Measurements from ENCODE around the gene OR4C5. TPM values are rescaled to one million over a fixed set of nuclear protein-coding genes. Genes with fewer than 3 reads are reported as not detected.
"Not testable (repeated sequence)": the region's sequence is repeated elsewhere in the genome, so short reads cannot be mapped to it uniquely, and the experiment has no call there.

Gene OR4C5
- not detected in 2 replicates for total RNA-seq (2014; rRNA removed; shearing (Covaris generic))

GRCh38 chr11:48366365-48366764 lies at the start of gene OR4C5:
Gene OR4C5, minus strand, starts transcription at chr11:48366465. Its CDS starts 0 bp downstream, at chr11:48366465.
- no peak for DNase-seq (ENCODE audit: low read depth)

GRCh38 chr11:48384670-48385069 lies 18.4 kb upstream of the OR4C5 start:
- DNase-seq (ENCODE audit: low read depth) = no peak

DNA sequence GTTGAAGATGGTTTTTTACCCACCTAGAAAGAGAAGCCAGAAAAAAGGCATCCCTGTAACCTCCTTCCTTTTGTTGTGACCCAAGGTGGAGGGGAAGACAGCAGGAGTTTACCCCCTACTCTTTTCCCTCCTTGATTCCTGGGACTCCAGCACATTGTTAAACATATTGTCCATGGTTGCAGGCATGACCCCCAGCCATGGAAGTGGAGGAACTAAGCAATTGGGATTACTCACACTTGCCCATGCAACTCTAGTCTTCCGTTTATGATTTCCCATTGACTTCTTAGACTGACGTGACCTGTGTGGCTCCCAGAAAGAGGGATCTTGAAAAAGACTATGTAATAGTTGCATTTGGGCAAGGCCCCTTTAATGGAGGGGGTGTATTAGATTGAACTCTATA lies 17.9 kb upstream of the OR4C5 start:
- not testable (repeated sequence) for DNase-seq (ENCODE audit: low read depth)

GRCh38 chr11:48361289-48361688 lies 5.0 kb downstream of the OR4C5 start:
- not testable (repeated sequence) for DNase-seq (ENCODE audit: low read depth)

GRCh38 chr11:48354677-48355076 lies 11.6 kb downstream of the OR4C5 start:
- DNase-seq (ENCODE audit: low read depth) = no peak

DNA sequence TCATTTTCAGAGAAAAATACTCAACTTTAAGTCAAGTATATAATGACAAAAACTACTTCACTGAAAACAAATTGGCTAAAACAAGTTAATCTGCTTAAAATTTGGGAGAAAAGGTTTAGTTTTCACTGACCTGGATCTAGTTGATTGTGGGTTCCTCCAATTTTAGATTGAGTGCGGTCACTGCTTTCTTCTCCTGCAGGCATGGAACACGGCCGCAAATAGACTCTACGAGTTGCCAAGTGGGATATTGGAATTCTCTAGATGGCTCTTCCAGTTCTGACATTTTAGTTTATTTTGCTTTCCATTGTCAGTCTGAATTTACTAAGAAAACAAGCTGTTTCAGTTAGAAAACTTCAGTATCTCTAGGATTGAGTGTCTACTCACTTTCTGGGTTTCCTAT lies 12.3 kb downstream of the OR4C5 start:
- no peak for DNase-seq (ENCODE audit: low read depth)

GRCh38 chr11:48346286-48346685 lies 20.0 kb downstream of the OR4C5 start:
- DNase-seq (ENCODE audit: low read depth) = not testable (repeated sequence)

DNA sequence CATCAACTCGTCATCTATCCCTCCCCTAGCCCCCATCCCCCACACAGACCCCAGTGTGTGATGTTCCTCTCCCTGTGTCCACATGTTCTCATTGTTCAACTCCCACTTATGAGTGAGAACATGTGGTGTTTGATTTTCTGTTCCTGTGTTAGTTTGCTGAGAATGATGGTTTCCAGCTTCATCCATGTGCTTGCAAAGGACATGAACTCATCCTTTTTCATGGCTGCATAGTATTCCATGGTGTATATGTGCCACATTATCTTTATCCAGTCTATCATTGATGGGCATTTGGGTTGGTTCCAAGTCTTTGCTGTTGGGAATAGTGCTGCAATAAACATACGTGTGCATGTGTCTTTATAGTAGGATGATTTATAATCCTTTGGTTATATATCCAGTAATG lies 23.8 kb downstream of the OR4C5 start:
- DNase-seq (ENCODE audit: low read depth) = not testable (repeated sequence)

- DNase-seq (ENCODE audit: low read depth) = no peak
Measured at GRCh38 chr11:48341466-48341865, 24.8 kb downstream of the OR4C5 start.

- DNase-seq (ENCODE audit: low read depth) = not testable (repeated sequence)
Measured at GRCh38 chr11:48324620-48325019, 41.6 kb downstream of the OR4C5 start, which contains the start of gene OR4C3. Gene OR4C3, plus strand, starts transcription at chr11:48324920. Its CDS starts 102 bp downstream, at chr11:48325022.

GRCh38 chr11:48319813-48320212 lies 46.5 kb downstream of the OR4C5 start:
- DNase-seq (ENCODE audit: low read depth) = not testable (repeated sequence)

Other genes with a start within 250 kb of the OR4C5 start
- not detected in 2 replicates for gene OR4B1, start 149.7 kb downstream of the OR4C5 start, total RNA-seq (2014; rRNA removed; shearing (Covaris generic))
- gene OR4X2, start 121.4 kb downstream of the OR4C5 start, total RNA-seq (2014; rRNA removed; shearing (Covaris generic)) = not detected in 2 replicates
- not detected in 2 replicates for gene OR4X1, start 102.6 kb downstream of the OR4C5 start, total RNA-seq (2014; rRNA removed; shearing (Covaris generic))
- gene OR4S1, start 60.2 kb downstream of the OR4C5 start, total RNA-seq (2014; rRNA removed; shearing (Covaris generic)) = not detected in 2 replicates
- gene OR4C3, start 41.5 kb downstream of the OR4C5 start, total RNA-seq (2014; rRNA removed; shearing (Covaris generic)) = not detected in 2 replicates
- gene OR4A47, start 122.3 kb upstream of the OR4C5 start, total RNA-seq (2014; rRNA removed; shearing (Covaris generic)) = not detected in 2 replicates

All from M059J (cell line).